Brain microvascular endothelial cell (primary cell): ENCODE measurements around the gene CTPS1.

ENCODE experiments used
- DNase-seq: peaks from one replicate; pipeline ENCODE4 v3.0.0-alpha.2; 2020
- H3K27ac ChIP-seq: fragments of 250-450 bp; sonication (Bioruptor Pico); 2 replicates; pipeline ENCODE4 v1.5.1; 2020; ENCODE audit warnings: mild to moderate bottlenecking, moderate library complexity
- H3K27me3 ChIP-seq: fragments of 250-450 bp; sonication (Bioruptor Pico); replicated peaks from 2 replicates; pipeline ENCODE4 v1.5.1; 2020; ENCODE audit warnings: mild to moderate bottlenecking
- H3K36me3 ChIP-seq: fragments of 250-450 bp; sonication (Bioruptor Pico); replicated peaks from 2 replicates; pipeline ENCODE4 v1.5.1; 2020; ENCODE audit warnings: mild to moderate bottlenecking
- H3K4me3 ChIP-seq: 2 replicates; pipeline ENCODE4 v1.5.1; 2011; ENCODE audit warnings: low read depth, mild to moderate bottlenecking, control low read depth, low read length, moderate library complexity
- CTCF ChIP-seq: IDR thresholded peaks from 2 replicates; pipeline ENCODE4 v1.5.1; 2011; ENCODE audit warnings: low read depth, mild to moderate bottlenecking, moderate library complexity, low read length, control low read depth, inconsistent platforms; ENCODE audit errors: missing control alignments
- in situ Hi-C: cut with HindIII; loops from 2 replicates; pipeline ENCODE4 v1.10.0; 2017; ENCODE audit warnings: low sequenced_read_pairs, low pct_ligation_motif_present

CTPS1 gene

GRCh38 chr1:40971966-40972365 is 7.5 kb upstream of the CTPS1 start:
- no peak for DNase-seq
- Histone ChIP-seq H3K27ac (no peak overlapping the region), H3K36me3 (no peaks in the 10 kb centered on the region), H3K4me3 (no peak overlapping the region), H3K27me3 (no peaks in the 10 kb centered on the region)
- no peak for TF ChIP-seq CTCF
- in situ Hi-C loops: no loop called here

DNA sequence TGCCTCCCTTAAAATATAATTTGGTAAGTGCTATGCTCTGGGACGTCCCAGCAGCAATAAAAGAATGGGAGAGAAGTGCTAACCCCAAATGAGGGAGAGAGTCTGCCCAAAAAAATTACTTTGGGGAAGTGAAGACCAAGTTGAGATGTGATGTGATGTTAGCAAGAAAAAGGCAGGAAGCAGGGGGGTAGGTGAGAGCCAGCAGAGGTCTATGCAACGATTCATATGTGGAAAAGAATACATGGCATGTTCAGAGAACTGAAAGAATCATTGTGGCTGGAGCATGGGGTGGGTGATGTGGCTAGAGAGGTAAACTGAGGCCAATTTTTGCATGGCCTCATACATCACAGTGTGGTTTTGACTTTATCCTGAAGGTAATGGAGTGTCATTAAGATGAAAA is 5.6 kb upstream of the CTPS1 start:
- Histone ChIP-seq H3K36me3 (no peaks in the 10 kb centered on the region), H3K4me3 (no peak overlapping the region), H3K27ac (no peak overlapping the region), H3K27me3 (no peaks in the 10 kb centered on the region)
- TF ChIP-seq CTCF: no peak
- in situ Hi-C loops: no loop called here
- DNase-seq: no peak

DNA sequence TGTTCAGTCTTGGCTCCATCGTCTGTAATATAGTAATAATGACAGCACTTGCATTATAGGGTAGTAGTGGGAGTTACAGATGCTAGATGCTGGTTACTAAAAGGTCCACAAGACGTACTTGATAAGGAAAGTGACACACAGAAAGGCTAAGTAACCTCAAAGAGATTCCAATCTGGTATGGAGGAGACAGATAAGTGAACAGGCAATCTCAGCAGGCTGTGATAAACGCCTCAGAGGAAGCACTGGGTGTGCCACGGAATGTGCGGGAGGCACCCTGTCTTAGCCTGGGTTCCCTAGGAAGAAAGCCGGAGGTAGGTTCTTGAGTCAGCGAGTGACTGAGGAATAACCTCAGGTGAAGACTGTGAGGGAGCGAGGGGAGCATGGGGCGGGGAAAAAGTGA is 4.6 kb upstream of the CTPS1 start:
- Histone ChIP-seq H3K36me3 (no peaks in the 10 kb centered on the region), H3K4me3 (no peak overlapping the region), H3K27ac (no peak overlapping the region), H3K27me3 (no peaks in the 10 kb centered on the region)
- DNase-seq: no peak
- no peak for TF ChIP-seq CTCF
- in situ Hi-C loops: no loop called here

- in situ Hi-C loops: no loop called here
- no peak for TF ChIP-seq CTCF
- Histone ChIP-seq H3K4me3 (no peak overlapping the region), H3K27me3 (no peaks in the 10 kb centered on the region), H3K36me3 (no peaks in the 10 kb centered on the region), H3K27ac (peak overlapping the region; percentile 85)
- DNase-seq: peak; percentile 95
Observed at GRCh38 chr1:40976952-40977690, 2.4 kb upstream of the CTPS1 start.

- in situ Hi-C loops: no loop called here
- Histone ChIP-seq H3K36me3 (no peaks in the 10 kb centered on the region), H3K27me3 (no peaks in the 10 kb centered on the region), H3K4me3 (no peak overlapping the region), H3K27ac (peak overlapping the region; percentile 85)
- no peak for TF ChIP-seq CTCF
- no peak for DNase-seq
Observed at GRCh38 chr1:40977716-40978115, 1.8 kb upstream of the CTPS1 start.

DNA sequence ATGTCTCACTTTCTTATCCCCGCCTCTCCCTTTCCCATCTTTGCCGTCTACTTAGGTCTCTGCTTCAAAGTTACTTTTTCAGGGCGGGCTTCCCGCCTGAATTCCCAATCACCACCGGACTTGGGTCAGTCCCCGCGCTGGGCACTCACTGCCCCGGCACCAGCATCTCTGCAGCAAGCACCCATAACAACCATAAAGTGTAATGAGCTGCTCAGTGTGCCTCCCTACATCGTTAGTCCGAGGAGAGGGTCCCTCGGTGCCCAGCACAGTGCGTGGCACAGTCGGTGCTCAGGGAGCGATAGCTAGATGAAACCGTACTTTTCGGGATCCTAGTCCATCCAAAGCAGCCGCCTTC is 633 bp upstream of the CTPS1 start:
- in situ Hi-C loops: no loop called here
- DNase-seq: no peak
- no peak for TF ChIP-seq CTCF
- Histone ChIP-seq H3K36me3 (peaks cover 8% of the 10 kb centered on the region), H3K27ac (peak overlapping the region; percentile 85), H3K4me3 (peak overlapping the region; percentile 74), H3K27me3 (no peaks in the 10 kb centered on the region)
